ENCODE measurements around the gene IGIP. TPM values are rescaled to one million over a fixed set of nuclear protein-coding genes. Genes with fewer than 3 reads are reported as not detected.

Gene IGIP
- total and polyA plus RNA-seq, 2 of the 8 experiments (the other 6 are each of a cell fraction or from before 2014, with no cell fraction given) = 0.32 to 0.69 TPM

DNA sequence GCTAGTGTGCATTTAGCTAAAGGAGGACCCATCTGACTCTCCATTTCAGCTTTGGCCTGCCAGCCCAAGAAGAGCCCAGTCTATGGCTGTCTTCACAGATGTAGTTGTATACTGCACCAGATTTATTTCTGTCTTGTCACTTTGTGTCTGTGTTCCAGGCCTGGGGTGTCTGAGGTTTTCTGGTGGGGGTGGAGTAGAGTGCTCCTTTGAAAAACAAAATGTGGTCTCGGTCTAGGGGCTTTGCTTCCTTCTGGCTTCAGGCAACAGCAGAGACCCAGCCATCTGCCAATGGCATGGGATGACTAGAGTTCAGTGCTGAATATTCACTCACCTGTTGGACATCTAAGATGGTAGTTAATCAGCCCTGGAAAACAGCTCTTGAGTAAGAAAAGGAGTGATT is 10.9 kb downstream of the IGIP start (continued):
- no peak for TF ChIP-seq CHD7 (IDR thresholded peaks at IDR 0.05; ENCODE audit: insufficient replicate concordance, low read length)
- TF ChIP-seq KDM4A (IDR thresholded peaks at IDR 0.05; ENCODE audit: low read depth, low read length, severe bottlenecking) = no peak

Data from H1 (cell line).